MM.1S (cell line): ENCODE results near the gene KCNJ18.
"Not testable (repeated sequence)": the region's sequence is repeated elsewhere in the genome, so short reads cannot be mapped to it uniquely, and the experiment has no call there.

Experiments used
- EZH2phosphoT487 ChIP-seq: fragments of 300-600 bp; sonication (generic); IDR thresholded peaks from 2 replicates; pipeline ENCODE4 v1.6.1; 2018; ENCODE audit warnings: antibody characterized with exemption, low read length
- TF ChIP-seq, protein P1 (sequence below): fragments of 300-600 bp; sonication (generic); IDR thresholded peaks from 2 replicates; pipeline ENCODE4 v1.5.1; 2016; ENCODE audit warnings: antibody characterized with exemption, low read length, mixed read lengths

DNA sequence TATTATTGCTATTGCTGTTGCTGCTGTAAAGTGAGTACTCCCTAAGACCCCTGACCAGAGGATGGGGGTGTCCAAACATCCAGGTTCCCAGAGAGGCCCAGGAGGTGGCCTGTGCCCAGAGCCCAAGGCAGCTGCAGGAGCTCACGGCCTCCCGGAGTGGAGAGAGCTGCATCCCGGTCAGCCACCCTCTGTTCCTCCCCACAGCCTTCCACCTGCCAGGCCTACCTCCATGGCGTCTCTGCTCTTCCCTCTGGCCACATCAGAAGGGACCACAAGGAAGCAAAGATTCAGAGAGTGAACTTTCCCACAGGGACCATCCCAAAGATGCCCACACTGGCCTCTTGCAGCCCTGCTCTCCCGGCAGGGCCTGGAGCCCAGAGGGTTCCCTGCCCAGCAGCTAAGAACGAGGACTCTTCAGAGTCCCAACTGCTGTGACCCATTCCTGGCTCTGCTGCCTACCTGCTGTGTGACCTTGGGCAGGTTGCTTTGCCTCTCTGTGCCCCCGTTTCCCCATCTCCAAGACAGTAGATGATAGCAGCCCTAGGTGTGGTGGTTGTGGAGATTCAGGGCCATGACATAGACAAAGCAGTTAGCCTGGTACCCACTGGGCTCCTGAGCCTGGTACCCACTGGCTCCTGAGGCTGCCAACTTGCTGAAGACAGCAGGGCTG lies 53.2 kb downstream of the KCNJ18 start:
- TF ChIP-seq, protein P1, sequence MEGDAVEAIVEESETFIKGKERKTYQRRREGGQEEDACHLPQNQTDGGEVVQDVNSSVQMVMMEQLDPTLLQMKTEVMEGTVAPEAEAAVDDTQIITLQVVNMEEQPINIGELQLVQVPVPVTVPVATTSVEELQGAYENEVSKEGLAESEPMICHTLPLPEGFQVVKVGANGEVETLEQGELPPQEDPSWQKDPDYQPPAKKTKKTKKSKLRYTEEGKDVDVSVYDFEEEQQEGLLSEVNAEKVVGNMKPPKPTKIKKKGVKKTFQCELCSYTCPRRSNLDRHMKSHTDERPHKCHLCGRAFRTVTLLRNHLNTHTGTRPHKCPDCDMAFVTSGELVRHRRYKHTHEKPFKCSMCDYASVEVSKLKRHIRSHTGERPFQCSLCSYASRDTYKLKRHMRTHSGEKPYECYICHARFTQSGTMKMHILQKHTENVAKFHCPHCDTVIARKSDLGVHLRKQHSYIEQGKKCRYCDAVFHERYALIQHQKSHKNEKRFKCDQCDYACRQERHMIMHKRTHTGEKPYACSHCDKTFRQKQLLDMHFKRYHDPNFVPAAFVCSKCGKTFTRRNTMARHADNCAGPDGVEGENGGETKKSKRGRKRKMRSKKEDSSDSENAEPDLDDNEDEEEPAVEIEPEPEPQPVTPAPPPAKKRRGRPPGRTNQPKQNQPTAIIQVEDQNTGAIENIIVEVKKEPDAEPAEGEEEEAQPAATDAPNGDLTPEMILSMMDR = not testable (repeated sequence)
- TF ChIP-seq EZH2phosphoT487 = not testable (repeated sequence)
